PC-3 (cell line): ENCODE measurements around the gene CORIN. TPM values are rescaled to one million over a fixed set of nuclear protein-coding genes. Genes with fewer than 3 reads are reported as not detected.

Experiments
- ATAC-seq: fragments of 200-7000 bp; cut with Tn5 transposase; 2 replicates; pipeline ENCODE4 v1.9.1; 2020; ENCODE audit warnings: mild to moderate bottlenecking, moderate library complexity
- BruUV-seq: library from RNA; stranded (reverse); fragments of 400-500 nt; replicated peaks from 2 replicates; lab custom pipeline; 2021; lab: Mats Ljungman, UMichigan
- CTCF ChIA-PET: fragments of 300-600 bp; sonication (Branson Sonifier 250); formaldehyde crosslinking; loops from one replicate; lab custom pipeline; 2022; ENCODE audit warnings: antibody characterized with exemption; lab: Charles Lee
- POLR2A ChIA-PET: fragments of 300-600 bp; sonication (Branson Sonifier 250); formaldehyde crosslinking; loops from one replicate; lab custom pipeline; 2022; ENCODE audit warnings: antibody characterized with exemption; ENCODE audit not compliant: unreplicated experiment; lab: Charles Lee
- DNase-seq: peaks from one replicate; pipeline ENCODE4 v3.0.0-alpha.2; 2015
- H2AFZ ChIP-seq: fragments of 300-600 bp; sonication (generic); 2 replicates; pipeline ENCODE4 v1.6.0; 2016; ENCODE audit warnings: antibody characterized with exemption, low read length
- H3F3A ChIP-seq: fragments of 300-600 bp; sonication (generic); one replicate; pipeline ENCODE4 v1.6.0; 2017; ENCODE audit warnings: antibody characterized with exemption, low read length, control low read depth, mild to moderate bottlenecking; ENCODE audit not compliant: unreplicated experiment
- H3K27ac ChIP-seq: fragments of 300-600 bp; sonication (generic); 2 replicates; pipeline ENCODE4 v1.5.1; 2016; ENCODE audit warnings: mild to moderate bottlenecking, low read length
- H3K27me3 ChIP-seq: fragments of 300-600 bp; sonication (generic); 2 replicates; pipeline ENCODE4 v1.6.1; 2016; ENCODE audit warnings: low read length, mixed read lengths
- H3K36me3 ChIP-seq: fragments of 300-600 bp; sonication (generic); 2 replicates; pipeline ENCODE4 v1.6.1; 2016; ENCODE audit warnings: low read depth, mixed run types, low read length, mixed read lengths
- H3K4me1 ChIP-seq: fragments of 300-600 bp; sonication (generic); 2 replicates; pipeline ENCODE4 v1.5.1; 2016; ENCODE audit warnings: low read length; ENCODE audit not compliant: insufficient read depth
- H3K4me2 ChIP-seq: fragments of 300-600 bp; sonication (generic); 2 replicates; pipeline ENCODE4 v1.6.0; 2016; ENCODE audit warnings: low read length
- H3K4me3 ChIP-seq: fragments of 300-600 bp; sonication (generic); 2 replicates; pipeline ENCODE4 v1.5.1; 2016; ENCODE audit warnings: mild to moderate bottlenecking, low read length, mixed read lengths
- H3K79me2 ChIP-seq: fragments of 300-600 bp; sonication (generic); 2 replicates; pipeline ENCODE4 v1.6.1; 2017; ENCODE audit warnings: low read length, mixed read lengths
- H3K9ac ChIP-seq: fragments of 300-600 bp; sonication (generic); 2 replicates; pipeline ENCODE4 v1.6.0; 2016; ENCODE audit warnings: mild to moderate bottlenecking, low read length
- H3K9me2 ChIP-seq: fragments of 300-600 bp; sonication (generic); replicated peaks from 2 replicates; pipeline ENCODE4 v1.6.1; 2016; ENCODE audit warnings: mixed run types, low read length, mixed read lengths
- H3K9me3 ChIP-seq: fragments of 300-600 bp; sonication (generic); 2 replicates; pipeline ENCODE4 v1.6.1; 2016; ENCODE audit warnings: low read length, mixed read lengths
- H4K20me1 ChIP-seq: fragments of 300-600 bp; sonication (generic); 2 replicates; pipeline ENCODE4 v1.6.1; 2016; ENCODE audit warnings: low read length, mixed read lengths
- EZH2 ChIP-seq: fragments of 300-600 bp; sonication (generic); IDR thresholded peaks from one replicate; pipeline ENCODE4 v1.6.1; 2017; ENCODE audit warnings: antibody characterized with exemption, mild to moderate bottlenecking, low read length; ENCODE audit not compliant: unreplicated experiment
- EZH2phosphoT487 ChIP-seq: fragments of 300-600 bp; sonication (generic); IDR thresholded peaks from 2 replicates; pipeline ENCODE4 v1.6.1; 2018; ENCODE audit warnings: mild to moderate bottlenecking, antibody characterized with exemption, low read length, borderline replicate concordance
- intact Hi-C: fragments of 100-400 bp; cut with micrococcal nuclease; formaldehyde crosslinking; loops from 2 replicates; pipeline ENCODE4 v1.9.0; 2023
- total RNA-seq: library from RNA; depleted of rRNA; stranded (reverse); fragments of >200 nt; gene quantifications from 2 replicates; pipeline ENCODE4 v1.2.3, GENCODE V29; 2014
- TF ChIP-seq, protein P1 (sequence below): fragments of 300-600 bp; sonication (generic); conservative IDR thresholded peaks from 2 replicates; pipeline ENCODE4 v1.5.1; 2017; ENCODE audit warnings: antibody characterized with exemption, low read depth, mild to moderate bottlenecking, low read length

Gene CORIN
- total RNA-seq, 1 experiment from 2014 or later = not detected

DNA sequence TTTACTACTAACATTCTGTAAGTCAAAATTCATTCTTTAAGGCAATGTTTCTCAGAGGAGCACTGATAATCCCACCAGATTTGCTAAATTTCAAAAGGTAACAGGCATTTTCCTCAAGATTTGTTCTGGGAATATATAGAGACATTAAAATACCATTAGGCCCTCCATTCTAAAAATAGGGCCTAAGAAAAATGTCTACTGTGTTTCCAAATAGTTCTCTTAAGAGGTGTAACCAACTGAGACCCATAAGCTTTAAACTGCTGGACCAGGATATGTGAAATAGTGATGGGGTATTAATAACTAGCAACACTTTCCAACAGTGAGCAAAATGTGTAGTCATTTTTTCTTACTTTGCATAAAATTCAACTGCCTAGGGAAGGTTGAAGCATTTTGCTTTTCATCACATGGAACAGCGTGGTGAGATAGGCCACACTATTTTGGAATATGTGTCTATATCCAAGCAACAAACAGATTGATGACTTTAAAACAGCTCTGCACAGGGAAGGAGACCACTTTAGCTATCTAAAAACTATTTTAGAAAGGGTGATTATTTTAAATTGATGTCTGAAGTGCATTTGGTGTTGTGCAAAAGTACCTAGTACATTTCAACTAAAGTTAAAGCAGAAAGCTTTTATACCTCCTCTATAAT lies 89.9 kb downstream of the CORIN start:
- Histone ChIP-seq H3F3A (no peaks in the 10 kb centered on the region), H4K20me1 (no peaks in the 10 kb centered on the region), H3K79me2 (no peaks in the 10 kb centered on the region), H3K4me3 (no peak overlapping the region), H3K9me2 (no peaks in the 10 kb centered on the region), H3K4me1 (no peaks in the 10 kb centered on the region), H3K36me3 (no peaks in the 10 kb centered on the region), H3K4me2 (no peak overlapping the region), H3K9me3 (no peaks in the 10 kb centered on the region), H3K27me3 (peaks cover 14% of the 10 kb centered on the region; the same call in 1 of the 2 replicates), H3K27ac (no peak overlapping the region), H2AFZ (no peak overlapping the region), H3K9ac (no peak overlapping the region)
- ChIA-PET POLR2A (no interaction called here), CTCF (no interaction called here)
- no peak for DNase-seq
- TF ChIP-seq EZH2phosphoT487 (no peak), EZH2 (no peak)
- TF ChIP-seq, protein P1, sequence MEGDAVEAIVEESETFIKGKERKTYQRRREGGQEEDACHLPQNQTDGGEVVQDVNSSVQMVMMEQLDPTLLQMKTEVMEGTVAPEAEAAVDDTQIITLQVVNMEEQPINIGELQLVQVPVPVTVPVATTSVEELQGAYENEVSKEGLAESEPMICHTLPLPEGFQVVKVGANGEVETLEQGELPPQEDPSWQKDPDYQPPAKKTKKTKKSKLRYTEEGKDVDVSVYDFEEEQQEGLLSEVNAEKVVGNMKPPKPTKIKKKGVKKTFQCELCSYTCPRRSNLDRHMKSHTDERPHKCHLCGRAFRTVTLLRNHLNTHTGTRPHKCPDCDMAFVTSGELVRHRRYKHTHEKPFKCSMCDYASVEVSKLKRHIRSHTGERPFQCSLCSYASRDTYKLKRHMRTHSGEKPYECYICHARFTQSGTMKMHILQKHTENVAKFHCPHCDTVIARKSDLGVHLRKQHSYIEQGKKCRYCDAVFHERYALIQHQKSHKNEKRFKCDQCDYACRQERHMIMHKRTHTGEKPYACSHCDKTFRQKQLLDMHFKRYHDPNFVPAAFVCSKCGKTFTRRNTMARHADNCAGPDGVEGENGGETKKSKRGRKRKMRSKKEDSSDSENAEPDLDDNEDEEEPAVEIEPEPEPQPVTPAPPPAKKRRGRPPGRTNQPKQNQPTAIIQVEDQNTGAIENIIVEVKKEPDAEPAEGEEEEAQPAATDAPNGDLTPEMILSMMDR = no peak
- ATAC-seq = no peak
- BruUV-seq = no TSS peak
- intact Hi-C loops = no loop called here

DNA sequence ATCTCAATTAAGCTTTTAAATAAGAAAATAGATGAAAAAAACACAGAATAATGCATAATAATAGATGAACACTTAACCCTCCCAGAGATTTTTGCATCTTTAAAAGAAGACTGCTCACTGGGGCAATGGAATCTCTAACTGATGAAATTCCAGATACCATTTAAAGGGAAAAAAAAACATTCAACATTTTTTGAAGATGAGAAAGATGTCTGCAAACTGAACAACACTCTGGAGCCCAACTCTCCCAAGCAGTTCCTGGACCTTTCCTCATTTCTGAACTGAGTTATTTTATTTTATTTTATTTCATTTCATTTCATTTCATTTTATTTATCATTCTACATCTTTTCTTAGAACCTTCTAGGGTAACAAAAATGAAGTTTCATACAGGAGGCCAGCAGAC lies 90.7 kb downstream of the CORIN start:
- intact Hi-C loops = no loop called here
- ATAC-seq = no peak
- H4K20me1 ChIP-seq = no peaks in the 10 kb centered on the region

DNA sequence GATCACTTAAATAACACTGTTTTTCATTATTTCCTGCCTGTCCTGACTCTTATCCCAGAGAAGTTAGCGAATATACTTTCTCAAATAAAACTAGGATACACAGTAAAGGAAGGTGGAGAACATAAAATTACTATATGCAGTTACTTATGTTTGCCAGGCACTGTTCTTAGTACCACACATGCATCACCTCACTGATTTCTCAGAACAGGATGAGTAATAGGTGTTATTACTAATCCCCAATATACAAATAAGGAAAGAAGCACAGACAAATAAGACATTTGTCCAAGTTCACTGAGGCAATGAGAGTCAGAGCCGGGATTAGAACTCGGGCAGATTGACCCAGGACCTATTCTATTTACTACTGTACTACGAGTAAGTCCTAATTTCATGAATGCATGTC lies 91.7 kb downstream of the CORIN start:
- ChIA-PET CTCF (no interaction called here), POLR2A (no interaction called here)
- no peak overlapping the region for H3K27ac ChIP-seq
- no peak for ATAC-seq
- H3K79me2 ChIP-seq = no peaks in the 10 kb centered on the region
- H3K27me3 ChIP-seq = 0 out of 2 replicates have a peak, but pooled peaks cover 14% of the 10 kb centered on the region
- TF ChIP-seq EZH2phosphoT487 (no peak), EZH2 (no peak)
- TF ChIP-seq, protein P1 = no peak
- no peaks in the 10 kb centered on the region for H3K9me2 ChIP-seq
- DNase-seq = no peak
- H3K4me3 ChIP-seq = no peak overlapping the region
- H3K9ac ChIP-seq = no peak overlapping the region
- H3K9me3 ChIP-seq = no peaks in the 10 kb centered on the region
- H3F3A ChIP-seq = no peaks in the 10 kb centered on the region
- no peaks in the 10 kb centered on the region for H3K36me3 ChIP-seq
- H3K4me2 ChIP-seq = no peak overlapping the region
- H3K4me1 ChIP-seq = no peaks in the 10 kb centered on the region
- no peaks in the 10 kb centered on the region for H4K20me1 ChIP-seq
- H2AFZ ChIP-seq = no peak overlapping the region
- BruUV-seq = no TSS peak
- intact Hi-C loops = no loop called here

More for the DNA sequence above, 90.7 kb downstream of the CORIN start:
- Histone ChIP-seq H3K9me3 (no peaks in the 10 kb centered on the region), H3K27ac (no peak overlapping the region), H2AFZ (no peak overlapping the region), H3K4me1 (no peaks in the 10 kb centered on the region), H3K9me2 (no peaks in the 10 kb centered on the region), H3K4me2 (no peak overlapping the region), H3K79me2 (no peaks in the 10 kb centered on the region), H3K27me3 (0 out of 2 replicates have a peak, but pooled peaks cover 14% of the 10 kb centered on the region), H3K36me3 (no peaks in the 10 kb centered on the region), H3F3A (no peaks in the 10 kb centered on the region), H3K4me3 (no peak overlapping the region), H3K9ac (no peak overlapping the region)
- BruUV-seq = no TSS peak
- CTCF ChIA-PET = no interaction called here
- DNase-seq = no peak
- POLR2A ChIA-PET = no interaction called here
- TF ChIP-seq EZH2 (no peak), EZH2phosphoT487 (no peak)
